ENCODE measurements around the gene MICAL1. TPM values are rescaled to one million over a fixed set of nuclear protein-coding genes. Genes with fewer than 3 reads are reported as not detected.

Gene MICAL1
- total RNA-seq, 6 experiments from 2014 or later: 37.9 to 44.9 (median 40.4) TPM

- Mint-ChIP-seq H3K9me3 (no peaks in the 10 kb centered on the region), H3K27ac (peak overlapping the region; percentile 90), H3K4me3 (0 out of 2 replicates have a peak overlapping the region, but pooled peaks have one; percentile 95), H3K27me3 (ENCODE audit: insufficient read depth) (peaks cover 10% of the 10 kb centered on the region), H3K36me3 (ENCODE audit: low read depth) (peaks cover 25% of the 10 kb centered on the region), H3K4me1 (ENCODE audit: low read depth) (peaks cover 23% of the 10 kb centered on the region)
- no peak for TF ChIP-seq CTCF (IDR thresholded peaks at IDR 0.05)
- no peak for DNase-seq
These were observed 13.1 kb downstream of the MICAL1 start for GRCh38 chr6:109442393-109442924.

- no peaks in the 10 kb centered on the region for H3K9me3 Mint-ChIP-seq
- peak overlapping the region; percentile 95 for H3K4me3 Mint-ChIP-seq
- DNase-seq: no peak
- H3K4me1 Mint-ChIP-seq (ENCODE audit: low read depth): peaks cover 23% of the 10 kb centered on the region
- TF ChIP-seq CTCF (IDR thresholded peaks at IDR 0.05): no peak; the same call in 1 of the 2 replicates
- H3K27me3 Mint-ChIP-seq (ENCODE audit: insufficient read depth): peaks cover 10% of the 10 kb centered on the region
- H3K36me3 Mint-ChIP-seq (ENCODE audit: low read depth): peaks cover 20% of the 10 kb centered on the region
- peak overlapping the region; percentile 90 for H3K27ac Mint-ChIP-seq
These were observed 14.3 kb downstream of the MICAL1 start for GRCh38 chr6:109441069-109441816.

- DNase-seq: peak; percentile 78
- Mint-ChIP-seq H3K27ac (peak within 1 kb of the TSS; percentile 97), H3K27me3 (ENCODE audit: insufficient read depth) (peaks cover 10% of the 10 kb centered on the region), H3K4me3 (peak within 1 kb of the TSS; percentile 95), H3K9me3 (no peaks in the 10 kb centered on the region), H3K36me3 (ENCODE audit: low read depth) (peaks cover 17% of the 10 kb centered on the region), H3K4me1 (ENCODE audit: low read depth) (peaks cover 23% of the 10 kb centered on the region)
- TF ChIP-seq CTCF (IDR thresholded peaks at IDR 0.05): peak; percentile 71
These were observed 15.1 kb downstream of the MICAL1 start, which contains the start of the genes PPIL6 and SMPD2 for GRCh38 chr6:109440331-109441068. Gene PPIL6 (minus strand): TSS chr6:109440628. CDS start chr6:109440590, 38 bp downstream. Gene SMPD2 (plus strand): TSS chr6:109440724. CDS start chr6:109441122, 398 bp downstream.

- Mint-ChIP-seq H3K4me1 (ENCODE audit: low read depth) (peaks cover 10% of the 10 kb centered on the region), H3K36me3 (ENCODE audit: low read depth) (no peaks in the 10 kb centered on the region), H3K9me3 (no peaks in the 10 kb centered on the region), H3K27me3 (ENCODE audit: insufficient read depth) (peaks cover 4% of the 10 kb centered on the region; the same call in 1 of the 2 replicates), H3K4me3 (no peak overlapping the region), H3K27ac (no peak overlapping the region)
- no peak for DNase-seq
- TF ChIP-seq CTCF (IDR thresholded peaks at IDR 0.05): no peak
These were observed 19.5 kb downstream of the MICAL1 start for GRCh38 chr6:109436041-109436440.

- peaks cover 4% of the 10 kb centered on the region for H3K4me1 Mint-ChIP-seq (ENCODE audit: low read depth)
- H3K27me3 Mint-ChIP-seq (ENCODE audit: insufficient read depth): no peaks in the 10 kb centered on the region; the same call in 1 of the 2 replicates
- DNase-seq: no peak
- no peak overlapping the region for H3K4me3 Mint-ChIP-seq
- no peak for TF ChIP-seq CTCF (IDR thresholded peaks at IDR 0.05)
- no peak overlapping the region for H3K27ac Mint-ChIP-seq
- H3K36me3 Mint-ChIP-seq (ENCODE audit: low read depth): no peaks in the 10 kb centered on the region
- H3K9me3 Mint-ChIP-seq: no peaks in the 10 kb centered on the region
These were observed 21.1 kb downstream of the MICAL1 start for GRCh38 chr6:109434456-109434855.

Measured in HFFc6 (cell line).